ENCODE results near the gene RACGAP1.

RACGAP1 gene

DNA sequence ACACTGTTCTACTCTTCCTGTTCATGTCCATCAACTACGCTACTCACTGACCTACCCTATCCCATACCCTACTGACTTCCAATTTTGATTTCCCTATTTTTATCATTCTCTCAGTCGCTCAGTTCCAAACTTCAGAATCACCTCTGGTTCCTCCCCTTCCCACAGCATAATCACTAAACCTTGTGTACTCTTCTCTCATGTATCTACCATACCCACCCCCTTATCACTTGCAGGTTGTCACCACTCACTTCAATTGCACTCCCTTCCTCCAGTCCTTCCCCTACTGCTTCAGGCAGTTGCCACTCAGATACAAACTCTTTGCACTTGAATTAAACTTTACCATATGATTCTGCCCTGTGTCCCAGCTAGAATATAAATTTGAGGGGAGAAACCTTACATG lies 6.3 kb downstream of the RACGAP1 start:
- no peak overlapping the region for H2BK120ac ChIP-seq (ENCODE audit: insufficient read depth, low read length, poor library complexity)
- DNase-seq, result no peak
- H4K8ac ChIP-seq (ENCODE audit: low read depth, low read length), result no peak overlapping the region
- H3K79me2 ChIP-seq (ENCODE audit: control insufficient read depth, insufficient read depth, low read length, poor library complexity), result peaks cover 5% of the 10 kb centered on the region
- H4K12ac ChIP-seq (ENCODE audit: low read depth, low read length), result no peak overlapping the region
- no peak overlapping the region for H2AFZ ChIP-seq (ENCODE audit: insufficient read depth, low read length, poor library complexity)
- H3K79me1 ChIP-seq (ENCODE audit: low read length), result no peaks in the 10 kb centered on the region
- H4K91ac ChIP-seq (ENCODE audit: low read depth, low read length), result no peak overlapping the region
- H2BK12ac ChIP-seq (ENCODE audit: low read length), result no peak overlapping the region
- H2AK5ac ChIP-seq (ENCODE audit: low read length), result no peak overlapping the region
- no peak overlapping the region for H3K4me2 ChIP-seq (ENCODE audit: low read length)
- no peak overlapping the region for H3K23ac ChIP-seq (ENCODE audit: low read length)
- H2BK5ac ChIP-seq (ENCODE audit: low read depth, low read length, poor library complexity), result no peak overlapping the region
- no peaks in the 10 kb centered on the region for H3K27me3 ChIP-seq (ENCODE audit: insufficient read depth, low read length)
- H3K14ac ChIP-seq (ENCODE audit: low read length), result no peak overlapping the region
- no peaks in the 10 kb centered on the region for H3K4me1 ChIP-seq (ENCODE audit: control insufficient read depth in 1 of 2, insufficient read depth in 2 of 2, low read length in 2 of 2)
- H3K4ac ChIP-seq (ENCODE audit: low read depth, low read length), result peak overlapping the region; percentile 94
- no CpG with 5 or more reads among the region's 2 CpGs for WGBS (ENCODE audit: extremely low coverage, insufficient coverage, insufficient read length)
- no peak overlapping the region for H3K4me3 ChIP-seq (ENCODE audit: low read depth, low read length)
- no peak overlapping the region for H3K27ac ChIP-seq (ENCODE audit: low read depth, low read length)
- no peak overlapping the region for H3K9ac ChIP-seq (ENCODE audit: low read length)
- H3K18ac ChIP-seq (ENCODE audit: low read length), result no peak overlapping the region
- H3K36me3 ChIP-seq (ENCODE audit: control insufficient read depth in 1 of 2, insufficient read depth in 2 of 2, low read length in 2 of 2), result peaks cover 10 to 14% of the 10 kb centered on the region in 2 experiments
- H3K9me3 ChIP-seq (ENCODE audit: insufficient read depth, low read depth, low read length), result no peaks in the 10 kb centered on the region

DNA sequence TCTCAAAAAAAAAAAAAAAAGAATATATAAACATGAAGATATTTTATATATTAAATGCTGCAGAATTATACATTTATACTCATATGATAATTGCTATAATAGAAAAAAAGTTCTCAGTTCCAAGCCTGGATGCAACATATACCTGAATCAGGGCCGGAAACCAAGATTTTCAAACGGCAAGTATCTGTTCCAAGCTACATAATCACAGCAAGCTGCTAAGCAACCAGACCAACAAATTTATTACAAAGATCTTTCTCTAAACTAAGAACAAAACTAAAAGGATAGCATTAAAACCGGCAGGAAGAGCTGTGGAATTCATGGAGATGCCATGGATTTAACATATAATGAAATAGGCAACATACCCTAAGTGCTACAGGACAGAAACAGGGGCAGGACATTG lies 7.1 kb downstream of the RACGAP1 start:
- H3K23ac ChIP-seq (ENCODE audit: low read length), result no peak overlapping the region

DNA sequence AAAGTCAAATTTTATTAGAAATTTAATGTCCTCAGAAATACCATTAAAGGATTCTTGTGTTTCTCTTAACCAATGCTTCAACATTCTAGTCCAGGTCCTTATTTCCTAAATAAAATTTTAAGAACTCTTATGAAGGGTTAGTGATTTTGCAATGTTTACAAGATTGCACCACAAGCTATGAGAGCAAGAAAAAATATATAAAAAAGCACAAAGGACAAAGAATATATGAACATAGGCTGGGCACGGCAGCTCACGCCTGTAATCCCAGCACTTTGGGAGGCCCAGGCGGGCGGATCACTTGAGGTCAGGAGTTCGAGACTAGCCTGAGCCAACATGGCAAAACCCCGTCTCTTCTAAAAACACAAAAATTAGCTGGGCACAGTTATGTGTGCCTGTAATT lies 7.7 kb downstream of the RACGAP1 start:
- no peak overlapping the region for H3K4ac ChIP-seq (ENCODE audit: low read depth, low read length)
- no peak overlapping the region for H2BK12ac ChIP-seq (ENCODE audit: low read length)
- no peak for DNase-seq
- H3K27me3 ChIP-seq (ENCODE audit: insufficient read depth, low read length), result no peaks in the 10 kb centered on the region
- no peak overlapping the region for H3K27ac ChIP-seq (ENCODE audit: low read depth, low read length)
- H3K79me1 ChIP-seq (ENCODE audit: low read length), result no peaks in the 10 kb centered on the region
- H3K9me3 ChIP-seq (ENCODE audit: insufficient read depth, low read depth, low read length), result no peaks in the 10 kb centered on the region
- H2AFZ ChIP-seq (ENCODE audit: insufficient read depth, low read length, poor library complexity), result no peak overlapping the region
- H3K36me3 ChIP-seq (ENCODE audit: control insufficient read depth in 1 of 2, insufficient read depth in 2 of 2, low read length in 2 of 2), result peaks cover 10 to 12% of the 10 kb centered on the region in 2 experiments
- no peak overlapping the region for H3K23ac ChIP-seq (ENCODE audit: low read length)
- no peaks in the 10 kb centered on the region for H3K4me1 ChIP-seq (ENCODE audit: control insufficient read depth in 1 of 2, insufficient read depth in 2 of 2, low read length in 2 of 2)
- H2BK120ac ChIP-seq (ENCODE audit: insufficient read depth, low read length, poor library complexity), result no peak overlapping the region
- no peak overlapping the region for H2BK5ac ChIP-seq (ENCODE audit: low read depth, low read length, poor library complexity)
- no peak overlapping the region for H4K8ac ChIP-seq (ENCODE audit: low read depth, low read length)
- no peak overlapping the region for H3K9ac ChIP-seq (ENCODE audit: low read length)
- peaks cover 5% of the 10 kb centered on the region for H3K79me2 ChIP-seq (ENCODE audit: control insufficient read depth, insufficient read depth, low read length, poor library complexity)
- WGBS (ENCODE audit: extremely low coverage, insufficient coverage, insufficient read length), result no CpG with 5 or more reads among the region's 6 CpGs
- no peak overlapping the region for H3K18ac ChIP-seq (ENCODE audit: low read length)
- H4K12ac ChIP-seq (ENCODE audit: low read depth, low read length), result no peak overlapping the region
- H3K14ac ChIP-seq (ENCODE audit: low read length), result no peak overlapping the region
- H3K4me2 ChIP-seq (ENCODE audit: low read length), result no peak overlapping the region
- no peak overlapping the region for H3K4me3 ChIP-seq (ENCODE audit: low read depth, low read length)
- H4K91ac ChIP-seq (ENCODE audit: low read depth, low read length), result no peak overlapping the region
- H2AK5ac ChIP-seq (ENCODE audit: low read length), result no peak overlapping the region

More for the DNA sequence above, 7.1 kb downstream of the RACGAP1 start:
- H4K12ac ChIP-seq (ENCODE audit: low read depth, low read length), result no peak overlapping the region
- H3K4me3 ChIP-seq (ENCODE audit: low read depth, low read length), result no peak overlapping the region
- DNase-seq, result no peak
- H3K4ac ChIP-seq (ENCODE audit: low read depth, low read length), result no peak overlapping the region
- peaks cover 5% of the 10 kb centered on the region for H3K79me2 ChIP-seq (ENCODE audit: control insufficient read depth, insufficient read depth, low read length, poor library complexity)
- H3K27me3 ChIP-seq (ENCODE audit: insufficient read depth, low read length), result no peaks in the 10 kb centered on the region
- no peaks in the 10 kb centered on the region for H3K79me1 ChIP-seq (ENCODE audit: low read length)
- no peak overlapping the region for H2BK120ac ChIP-seq (ENCODE audit: insufficient read depth, low read length, poor library complexity)
- H3K14ac ChIP-seq (ENCODE audit: low read length), result no peak overlapping the region
- H2AK5ac ChIP-seq (ENCODE audit: low read length), result no peak overlapping the region
- H3K9ac ChIP-seq (ENCODE audit: low read length), result no peak overlapping the region
- no peaks in the 10 kb centered on the region for H3K4me1 ChIP-seq (ENCODE audit: control insufficient read depth in 1 of 2, insufficient read depth in 2 of 2, low read length in 2 of 2)
- H2BK12ac ChIP-seq (ENCODE audit: low read length), result no peak overlapping the region
- no peaks in the 10 kb centered on the region for H3K9me3 ChIP-seq (ENCODE audit: insufficient read depth, low read depth, low read length)
- peaks cover 10 to 12% of the 10 kb centered on the region in 2 experiments for H3K36me3 ChIP-seq (ENCODE audit: control insufficient read depth in 1 of 2, insufficient read depth in 2 of 2, low read length in 2 of 2)
- whole genome bisulfite sequencing (ENCODE audit: extremely low coverage, insufficient coverage, insufficient read length), result no CpG with 5 or more reads among the region's 3 CpGs
- no peak overlapping the region for H3K4me2 ChIP-seq (ENCODE audit: low read length)
- no peak overlapping the region for H3K27ac ChIP-seq (ENCODE audit: low read depth, low read length)
- no peak overlapping the region for H2BK5ac ChIP-seq (ENCODE audit: low read depth, low read length, poor library complexity)
- no peak overlapping the region for H4K8ac ChIP-seq (ENCODE audit: low read depth, low read length)
- no peak overlapping the region for H4K91ac ChIP-seq (ENCODE audit: low read depth, low read length)
- H3K18ac ChIP-seq (ENCODE audit: low read length), result no peak overlapping the region
- no peak overlapping the region for H2AFZ ChIP-seq (ENCODE audit: insufficient read depth, low read length, poor library complexity)

DNA sequence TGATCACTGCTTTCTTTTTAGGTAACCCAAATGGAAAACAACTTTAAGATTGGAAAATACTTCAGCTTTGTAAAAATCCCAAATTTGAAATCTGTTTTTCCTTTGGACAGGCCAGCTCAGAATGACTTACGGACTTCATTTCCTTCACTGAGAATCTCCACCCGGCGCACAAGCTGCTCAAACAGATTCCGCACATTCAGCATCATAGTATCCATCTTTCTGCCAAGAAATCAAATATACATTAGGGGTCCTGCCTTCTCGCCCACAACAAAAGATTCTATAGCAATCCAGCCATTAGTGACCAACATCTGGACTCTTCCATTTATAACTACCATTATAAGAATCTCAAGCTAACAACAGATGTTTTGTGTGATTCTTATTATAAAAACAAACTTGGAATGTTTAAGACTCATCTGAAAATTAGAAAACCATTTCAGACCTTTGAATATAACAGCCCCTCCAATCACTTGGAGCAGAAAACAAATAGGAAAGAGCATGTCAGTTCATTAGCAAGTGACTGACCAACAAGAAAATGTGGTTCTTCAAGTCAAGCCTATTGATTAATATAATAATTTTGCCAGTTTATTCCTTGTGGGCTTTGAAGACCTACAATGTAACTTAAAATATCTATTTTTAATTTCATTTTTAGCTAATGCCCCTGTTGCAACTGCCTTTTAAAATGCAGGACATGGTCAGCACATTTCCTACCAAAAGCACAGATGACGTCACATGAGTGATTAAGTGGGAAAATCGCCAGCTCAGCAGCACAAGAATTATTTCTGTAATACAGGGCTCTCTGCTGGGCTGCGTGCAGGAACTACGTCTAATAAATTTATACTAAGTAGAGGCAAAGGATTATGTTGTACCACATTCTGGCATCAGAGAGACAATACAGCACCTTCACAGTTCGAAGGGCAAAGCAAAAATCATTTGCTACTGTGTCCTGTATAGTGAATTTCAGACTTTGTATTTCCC lies 8.5 kb downstream of the RACGAP1 start:
- Histone ChIP-seq H4K91ac (ENCODE audit: low read depth, low read length) (no peak overlapping the region), H4K8ac (ENCODE audit: low read depth, low read length) (no peak overlapping the region), H3K79me2 (ENCODE audit: control insufficient read depth, insufficient read depth, low read length, poor library complexity) (peaks cover 5% of the 10 kb centered on the region), H3K14ac (ENCODE audit: low read length) (no peak overlapping the region), H2BK12ac (ENCODE audit: low read length) (no peak overlapping the region), H3K27ac (ENCODE audit: low read depth, low read length) (no peak overlapping the region), H3K4ac (ENCODE audit: low read depth, low read length) (peak overlapping the region; percentile 69), H3K4me2 (ENCODE audit: low read length) (no peak overlapping the region), H2AK5ac (ENCODE audit: low read length) (no peak overlapping the region), H3K23ac (ENCODE audit: low read length) (no peak overlapping the region), H3K9me3 (ENCODE audit: insufficient read depth, low read depth, low read length) (no peaks in the 10 kb centered on the region), H3K9ac (ENCODE audit: low read length) (no peak overlapping the region), H2BK120ac (ENCODE audit: insufficient read depth, low read length, poor library complexity) (no peak overlapping the region), H3K79me1 (ENCODE audit: low read length) (no peaks in the 10 kb centered on the region), H4K12ac (ENCODE audit: low read depth, low read length) (no peak overlapping the region), H3K36me3 (ENCODE audit: control insufficient read depth in 1 of 2, insufficient read depth in 2 of 2, low read length in 2 of 2) (peaks cover 10 to 15% of the 10 kb centered on the region in 2 experiments), H3K4me3 (ENCODE audit: low read depth, low read length) (no peak overlapping the region), H2BK5ac (ENCODE audit: low read depth, low read length, poor library complexity) (no peak overlapping the region), H3K18ac (ENCODE audit: low read length) (no peak overlapping the region), H3K27me3 (ENCODE audit: insufficient read depth, low read length) (no peaks in the 10 kb centered on the region), H3K4me1 (ENCODE audit: control insufficient read depth in 1 of 2, insufficient read depth in 2 of 2, low read length in 2 of 2) (no peaks in the 10 kb centered on the region), H2AFZ (ENCODE audit: insufficient read depth, low read length, poor library complexity) (no peak overlapping the region)
- no CpG with 5 or more reads among the region's 10 CpGs for WGBS (ENCODE audit: extremely low coverage, insufficient coverage, insufficient read length)
- peak in 1 of 2 donors; percentile 44 for DNase-seq

All from trophoblast cell (in vitro differentiated cells and primary cell).